CD8-positive, alpha-beta memory T cell (primary cell): ENCODE results near the gene ZNRF3. TPM values are rescaled to one million over a fixed set of nuclear protein-coding genes. Genes with fewer than 3 reads are reported as not detected.

Experiments used
- CTCF ChIA-PET: fragments of 350-600 bp; sonication (Branson Sonifier 250); formaldehyde crosslinking; loops from one replicate; lab custom pipeline; 2021; ENCODE audit warnings: antibody characterized with exemption; lab: Charles Lee
- POLR2A ChIA-PET: fragments of 350-600 bp; sonication (Branson Sonifier 250); formaldehyde crosslinking; loops from one replicate; lab custom pipeline; 2021; ENCODE audit warnings: antibody characterized with exemption; lab: Charles Lee
- DNase-seq, 5 donors: peaks; one replicate each; pipeline versions ENCODE4 v3.0.0 to v3.0.0-alpha.2; 2020 to 2022; ENCODE audit warnings: mixed read lengths in 1 of 5
- H3K27ac ChIP-seq: one replicate; pipeline ENCODE4 v1.7.0; 2013; ENCODE audit warnings: low read depth, mild to moderate bottlenecking, low read length, moderate library complexity
- H3K27me3 ChIP-seq: 2 replicates; pipeline ENCODE4 v1.7.0; 2013; ENCODE audit warnings: low read length, mild to moderate bottlenecking; ENCODE audit not compliant: insufficient read depth, poor library complexity, severe bottlenecking
- H3K36me3 ChIP-seq: 2 replicates; pipeline ENCODE4 v1.7.0; 2013; ENCODE audit warnings: mild to moderate bottlenecking, low read length, moderate library complexity; ENCODE audit not compliant: insufficient read depth
- H3K4me1 ChIP-seq: 2 replicates; pipeline ENCODE4 v1.7.0; 2013; ENCODE audit warnings: mild to moderate bottlenecking, low read length, moderate library complexity; ENCODE audit not compliant: insufficient read depth
- H3K4me3 ChIP-seq: 2 replicates; pipeline ENCODE4 v1.7.0; 2013; ENCODE audit warnings: mild to moderate bottlenecking, low read length
- H3K9me3 ChIP-seq: 2 replicates; pipeline ENCODE4 v1.7.0; 2013; ENCODE audit warnings: mild to moderate bottlenecking, low read length
- H3K27ac Mint-ChIP-seq, 8 donors: one replicate each; pipeline ENCODE4 v1.8.0; 2020 to 2021; ENCODE audit warnings: mixed read lengths in 8 of 8, mild to moderate bottlenecking in 6 of 8, inconsistent platforms in 3 of 8, moderate library complexity in 3 of 8
- H3K27me3 Mint-ChIP-seq, 2 donors: one replicate each; pipeline ENCODE4 v1.8.0; 2020 to 2021; ENCODE audit warnings: mixed read lengths in 2 of 2, mild to moderate bottlenecking in 1 of 2, moderate library complexity in 1 of 2
- H3K36me3 Mint-ChIP-seq, 3 donors: one replicate each; pipeline ENCODE4 v1.8.0; 2020 to 2021; ENCODE audit warnings: mixed read lengths in 3 of 3, inconsistent platforms in 1 of 3, mild to moderate bottlenecking in 1 of 3
- H3K4me1 Mint-ChIP-seq, 3 donors: one replicate each; pipeline ENCODE4 v1.8.0; 2020 to 2021; ENCODE audit warnings: mixed read lengths in 3 of 3, inconsistent platforms in 1 of 3, mild to moderate bottlenecking in 1 of 3
- H3K4me3 Mint-ChIP-seq, 7 donors: one replicate each; pipeline ENCODE4 v1.8.0; 2020 to 2021; ENCODE audit warnings: mixed read lengths in 7 of 7, mild to moderate bottlenecking in 6 of 7, moderate library complexity in 4 of 7, inconsistent platforms in 2 of 7
- H3K9me3 Mint-ChIP-seq, 5 donors: one replicate each; pipeline ENCODE4 v1.8.0; 2020 to 2022; ENCODE audit warnings: mixed read lengths in 5 of 5, mild to moderate bottlenecking in 3 of 5, moderate library complexity in 2 of 5, inconsistent platforms in 1 of 5
- polyA plus RNA-seq: library from polyadenylated mRNA; unstranded; fragments of 300-500 nt; fragmentation: Illumina TruSeq; gene quantifications from one replicate; pipeline ENCODE4 v1.2.3, GENCODE V29; 2021
- total RNA-seq, 2 experiments: library from RNA; stranded (reverse); gene quantifications; one replicate each; pipeline ENCODE4 v1.2.3, GENCODE V29; 2021

The ZNRF3 gene
- total and polyA plus RNA-seq, 3 experiments from 2014 or later: 0.35 to 1.2 (median 1.0) TPM

GRCh38 chr22:28933321-28933720, 49.9 kb downstream of the ZNRF3 start:
- H3K9me3 Mint-ChIP-seq: no peaks in the 10 kb centered on the region
- no peak overlapping the region for H3K27ac Mint-ChIP-seq
- H3K36me3 ChIP-seq: no peaks in the 10 kb centered on the region
- H3K36me3 Mint-ChIP-seq: no peaks in the 10 kb centered on the region
- no peak overlapping the region for H3K4me3 ChIP-seq
- H3K4me1 Mint-ChIP-seq: no peaks in the 10 kb centered on the region
- H3K27ac ChIP-seq: no peak overlapping the region
- H3K4me3 Mint-ChIP-seq: no peak overlapping the region
- H3K9me3 ChIP-seq: no peaks in the 10 kb centered on the region
- no peaks in the 10 kb centered on the region for H3K4me1 ChIP-seq
- no peak for DNase-seq
- H3K27me3 Mint-ChIP-seq: peaks cover 15 to 50% of the 10 kb centered on the region in 2 donors
- CTCF ChIA-PET: no interaction called here
- H3K27me3 ChIP-seq: no peaks in the 10 kb centered on the region
- POLR2A ChIA-PET: no interaction called here

DNA sequence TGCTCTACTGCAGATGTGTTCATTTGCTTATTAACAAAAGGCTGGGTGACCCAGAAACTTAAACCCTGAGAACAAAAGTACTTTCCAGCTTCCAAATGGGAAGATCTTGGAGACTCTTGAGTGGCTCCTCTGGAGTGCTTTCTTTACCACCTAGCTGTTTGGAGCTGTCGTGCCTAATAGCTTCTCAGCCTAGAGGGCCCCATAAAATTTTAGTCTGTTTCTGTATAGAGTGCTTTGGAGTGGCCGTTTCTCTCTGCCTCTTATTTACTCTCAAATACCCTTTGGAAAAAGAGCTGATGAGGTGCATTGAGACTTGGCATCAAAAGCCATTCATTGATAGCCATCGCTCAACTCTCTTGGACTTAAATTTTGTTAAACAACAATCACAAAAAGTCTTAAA, 50.7 kb downstream of the ZNRF3 start:
- ChIA-PET POLR2A (no interaction called here), CTCF (no interaction called here)
- Histone ChIP-seq H3K27ac (no peak overlapping the region), H3K27me3 (no peaks in the 10 kb centered on the region), H3K4me1 (no peaks in the 10 kb centered on the region), H3K9me3 (no peaks in the 10 kb centered on the region), H3K4me3 (no peak overlapping the region), H3K36me3 (no peaks in the 10 kb centered on the region)
- no peak for DNase-seq
- H3K36me3 Mint-ChIP-seq: no peaks in the 10 kb centered on the region
- H3K4me3 Mint-ChIP-seq: no peak overlapping the region
- H3K4me1 Mint-ChIP-seq: no peaks in the 10 kb centered on the region
- H3K27ac Mint-ChIP-seq: no peak overlapping the region
- peaks cover 12 to 52% of the 10 kb centered on the region in 2 donors for H3K27me3 Mint-ChIP-seq
- H3K9me3 Mint-ChIP-seq: no peaks in the 10 kb centered on the region

DNA sequence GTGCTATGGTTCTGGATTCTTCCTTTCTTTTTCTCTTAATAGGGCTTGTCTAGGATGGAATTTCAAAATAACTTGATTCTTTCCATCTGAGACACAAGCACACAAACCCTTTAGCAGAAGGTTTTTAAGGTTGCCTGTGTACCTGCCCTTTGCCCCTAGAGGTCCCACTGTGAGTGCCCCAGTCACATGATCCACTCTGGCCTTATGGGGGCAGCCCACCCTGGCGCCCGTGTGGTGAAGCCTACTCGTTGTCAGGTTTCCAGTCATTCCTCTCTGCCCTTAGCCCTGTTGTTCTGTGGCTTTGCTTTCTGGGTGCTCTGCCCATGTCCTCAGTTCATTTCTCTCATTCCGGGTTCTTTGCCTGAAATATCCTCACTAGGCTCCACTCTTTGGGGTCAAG, 51.8 kb downstream of the ZNRF3 start:
- Mint-ChIP-seq H3K36me3 (no peaks in the 10 kb centered on the region), H3K27me3 (peaks cover 15 to 55% of the 10 kb centered on the region in 2 donors), H3K4me3 (peak overlapping the region in 1 of 7 donors; percentile 59), H3K9me3 (no peaks in the 10 kb centered on the region), H3K27ac (no peak overlapping the region), H3K4me1 (no peaks in the 10 kb centered on the region)
- POLR2A ChIA-PET: no interaction called here
- H3K36me3 ChIP-seq: no peaks in the 10 kb centered on the region
- no peak overlapping the region for H3K4me3 ChIP-seq
- no peaks in the 10 kb centered on the region for H3K9me3 ChIP-seq
- H3K4me1 ChIP-seq: no peaks in the 10 kb centered on the region
- no peaks in the 10 kb centered on the region for H3K27me3 ChIP-seq
- no peak overlapping the region for H3K27ac ChIP-seq
- CTCF ChIA-PET: no interaction called here
- DNase-seq: no peak

DNA sequence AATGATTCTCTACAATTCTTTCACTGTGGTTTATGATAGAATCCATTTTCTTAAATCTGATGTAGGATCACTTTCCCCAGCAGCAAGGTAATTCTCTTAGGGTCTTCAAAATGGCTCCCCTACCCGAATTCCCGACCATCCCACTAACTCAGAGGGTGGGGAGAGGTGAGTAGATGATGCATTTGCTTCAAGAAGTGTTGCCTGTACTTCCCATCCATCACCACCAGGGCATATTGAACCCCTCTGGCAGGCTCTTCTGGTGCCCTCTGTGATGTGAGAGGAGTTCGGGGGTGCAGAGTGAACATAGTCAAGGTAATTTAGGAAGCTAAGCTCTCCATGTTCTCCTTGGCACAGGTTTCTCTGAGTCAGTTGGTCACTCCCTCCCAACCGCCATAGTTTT, 52.3 kb downstream of the ZNRF3 start:
- no peaks in the 10 kb centered on the region for H3K36me3 Mint-ChIP-seq
- H3K4me3 ChIP-seq: no peak overlapping the region
- H3K27ac Mint-ChIP-seq: no peak overlapping the region
- no peak for DNase-seq
- no peaks in the 10 kb centered on the region for H3K27me3 ChIP-seq
- H3K9me3 Mint-ChIP-seq: no peaks in the 10 kb centered on the region
- CTCF ChIA-PET: no interaction called here
- H3K36me3 ChIP-seq: no peaks in the 10 kb centered on the region
- H3K27me3 Mint-ChIP-seq: peaks cover 12 to 54% of the 10 kb centered on the region in 2 donors
- no peaks in the 10 kb centered on the region for H3K4me1 Mint-ChIP-seq
- no peaks in the 10 kb centered on the region for H3K9me3 ChIP-seq
- no peaks in the 10 kb centered on the region for H3K4me1 ChIP-seq
- H3K4me3 Mint-ChIP-seq: peak overlapping the region in 1 of 7 donors; percentile 59
- no peak overlapping the region for H3K27ac ChIP-seq
- POLR2A ChIA-PET: no interaction called here

- no peaks in the 10 kb centered on the region for H3K9me3 ChIP-seq
- Mint-ChIP-seq H3K4me3 (peak overlapping the region in 1 of 7 donors; percentile 63), H3K9me3 (no peaks in the 10 kb centered on the region), H3K27me3 (peaks cover 12 to 51% of the 10 kb centered on the region in 2 donors), H3K36me3 (no peaks in the 10 kb centered on the region), H3K4me1 (no peaks in the 10 kb centered on the region), H3K27ac (no peak overlapping the region)
- no peak overlapping the region for H3K27ac ChIP-seq
- H3K36me3 ChIP-seq: no peaks in the 10 kb centered on the region
- ChIA-PET CTCF (no interaction called here), POLR2A (no interaction called here)
- H3K27me3 ChIP-seq: no peaks in the 10 kb centered on the region
- H3K4me1 ChIP-seq: no peaks in the 10 kb centered on the region
- no peak overlapping the region for H3K4me3 ChIP-seq
- DNase-seq: no peak
These were observed 52.8 kb downstream of the ZNRF3 start for GRCh38 chr22:28936200-28936599.

DNA sequence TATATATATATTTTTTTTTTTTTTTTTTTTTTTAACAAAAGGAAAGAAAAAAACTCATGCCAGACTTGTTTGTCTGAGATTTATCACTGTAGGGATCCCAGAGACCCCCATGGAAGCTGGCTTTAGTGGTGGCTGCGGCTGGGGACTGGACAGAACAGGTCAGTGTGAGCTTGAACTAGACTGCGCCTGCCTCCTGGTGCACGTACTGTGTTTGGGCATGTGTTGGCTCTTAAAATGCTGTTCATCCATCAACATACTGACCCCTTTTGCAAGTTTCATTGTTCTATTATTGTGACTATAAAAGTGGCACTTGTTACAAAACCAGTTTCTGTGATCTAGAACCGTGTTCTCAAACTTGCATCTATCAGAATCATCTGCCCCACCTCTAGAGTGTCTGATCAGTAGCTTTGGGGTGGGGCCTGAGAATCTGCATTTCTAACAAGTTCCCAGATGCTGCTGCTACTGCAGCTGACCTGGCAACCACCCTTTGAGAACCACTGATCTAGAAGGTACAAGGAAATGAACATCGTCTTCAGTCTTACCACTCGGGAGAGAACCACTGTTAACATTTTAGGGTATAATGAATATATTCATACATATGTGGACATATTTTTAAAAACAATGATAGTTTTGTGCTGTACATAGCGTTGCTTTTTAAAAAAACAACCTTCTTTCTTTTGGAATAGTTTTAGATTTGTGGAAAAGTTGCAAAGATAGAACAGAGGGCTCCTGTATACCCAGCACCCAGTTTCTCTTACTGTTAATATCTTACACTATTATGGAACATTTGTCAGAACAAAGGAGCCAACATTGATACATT, 54.0 kb downstream of the ZNRF3 start:
- H3K27me3 Mint-ChIP-seq: peaks cover 10 to 47% of the 10 kb centered on the region in 2 donors

GRCh38 chr22:28938286-28938833, 55.0 kb downstream of the ZNRF3 start:
- Histone ChIP-seq H3K4me1 (no peaks in the 10 kb centered on the region), H3K9me3 (no peaks in the 10 kb centered on the region), H3K27me3 (no peaks in the 10 kb centered on the region), H3K4me3 (no peak overlapping the region), H3K27ac (no peak overlapping the region), H3K36me3 (no peaks in the 10 kb centered on the region)
- Mint-ChIP-seq H3K36me3 (no peaks in the 10 kb centered on the region), H3K27me3 (peaks cover 10 to 46% of the 10 kb centered on the region in 2 donors), H3K9me3 (no peaks in the 10 kb centered on the region), H3K4me1 (no peaks in the 10 kb centered on the region), H3K4me3 (no peak overlapping the region), H3K27ac (no peak overlapping the region)
- DNase-seq: no peak
- ChIA-PET POLR2A (no interaction called here), CTCF (no interaction called here)

More for the DNA sequence above, 54.0 kb downstream of the ZNRF3 start:
- H3K4me1 Mint-ChIP-seq: no peaks in the 10 kb centered on the region
- no peak for DNase-seq
- H3K4me3 ChIP-seq: no peak overlapping the region
- H3K9me3 ChIP-seq: no peaks in the 10 kb centered on the region
- H3K27ac ChIP-seq: no peak overlapping the region
- no peak overlapping the region for H3K27ac Mint-ChIP-seq
- no peak overlapping the region for H3K4me3 Mint-ChIP-seq
- H3K27me3 ChIP-seq: no peaks in the 10 kb centered on the region
- ChIA-PET POLR2A (no interaction called here), CTCF (no interaction called here)
- no peaks in the 10 kb centered on the region for H3K36me3 Mint-ChIP-seq
- H3K4me1 ChIP-seq: no peaks in the 10 kb centered on the region
- H3K9me3 Mint-ChIP-seq: no peaks in the 10 kb centered on the region
- no peaks in the 10 kb centered on the region for H3K36me3 ChIP-seq

GRCh38 chr22:28939394-28939793, 56.0 kb downstream of the ZNRF3 start:
- H3K9me3 ChIP-seq: no peaks in the 10 kb centered on the region
- ChIA-PET POLR2A (no interaction called here), CTCF (no interaction called here)
- Mint-ChIP-seq H3K27me3 (peaks cover 10 to 46% of the 10 kb centered on the region in 2 donors), H3K36me3 (no peaks in the 10 kb centered on the region), H3K4me1 (no peaks in the 10 kb centered on the region), H3K9me3 (no peaks in the 10 kb centered on the region), H3K27ac (no peak overlapping the region), H3K4me3 (no peak overlapping the region)
- H3K27ac ChIP-seq: no peak overlapping the region
- no peak overlapping the region for H3K4me3 ChIP-seq
- no peaks in the 10 kb centered on the region for H3K36me3 ChIP-seq
- H3K27me3 ChIP-seq: no peaks in the 10 kb centered on the region
- DNase-seq: no peak
- H3K4me1 ChIP-seq: no peaks in the 10 kb centered on the region
